Muscle of leg (tissue), 11 donors: ENCODE data around the gene FOSB. TPM values are rescaled to one million over a fixed set of nuclear protein-coding genes. Genes with fewer than 3 reads are reported as not detected.
A peak's percentile ranks its signal among the peaks of the same experiment; 100 is the strongest.

ENCODE experiments used
- DNase-seq: peaks from one replicate; pipeline ENCODE4 v3.0.0; 2013
- H3K27ac ChIP-seq: one replicate; pipeline ENCODE4 v1.5.1; 2013; ENCODE audit warnings: mild to moderate bottlenecking, low read length, control low read depth
- H3K27me3 ChIP-seq: one replicate; pipeline ENCODE4 v1.6.1; 2013; ENCODE audit warnings: low read length; ENCODE audit not compliant: control insufficient read depth, insufficient read depth
- H3K36me3 ChIP-seq: one replicate; pipeline ENCODE4 v1.6.1; 2013; ENCODE audit warnings: low read length; ENCODE audit not compliant: control insufficient read depth, insufficient read depth
- H3K4me1 ChIP-seq: one replicate; pipeline ENCODE4 v1.6.1; 2013; ENCODE audit warnings: low read length; ENCODE audit not compliant: control insufficient read depth, insufficient read depth
- H3K4me3 ChIP-seq: one replicate; pipeline ENCODE4 v1.5.1; 2013; ENCODE audit warnings: low read length, control low read depth
- H3K9me3 ChIP-seq: replicated peaks from 2 replicates; pipeline ENCODE4 v1.6.1; 2013; ENCODE audit warnings: low read depth, low read length; ENCODE audit not compliant: control insufficient read depth
- WGBS: methylation state at CpG from one replicate; pipeline ENCODE4 v1.1.5; 2013; ENCODE audit warnings: missing lambda C conversion rate; ENCODE audit not compliant: insufficient coverage; 5-methylcytosine and 5-hydroxymethylcytosine counted together
- polyA plus RNA-seq, 8 donors: library from polyadenylated mRNA; unstranded; fragments of 120-200 nt; gene quantifications; one replicate each; pipeline versions ENCODE4 v1.2.1 to v1.2.3, GENCODE V29; 2013; ENCODE audit warnings: inconsistent platforms in 1 of 8, low replicate concordance in 1 of 8; ENCODE audit not compliant: insufficient read length in 8 of 8, insufficient read depth in 1 of 8
- total RNA-seq: library from RNA; stranded (reverse); fragments of 120-200 nt; gene quantifications from one replicate; pipeline ENCODE4 v1.2.4, GENCODE V29; 2013

Gene FOSB
- total and polyA plus RNA-seq, 9 donors: 16.7 to 194 (median 54.9) TPM

GRCh38 chr19:45517641-45518468 is 50.1 kb downstream of the FOSB start:
- WGBS: 93% methylated on average over 27 of the region's 50 CpGs
- Histone ChIP-seq H3K27me3 (no peaks in the 10 kb centered on the region), H3K4me3 (no peak overlapping the region), H3K27ac (no peak overlapping the region), H3K9me3 (no peaks in the 10 kb centered on the region), H3K4me1 (peaks cover 25% of the 10 kb centered on the region), H3K36me3 (peaks cover 41% of the 10 kb centered on the region)
- no peak for DNase-seq

GRCh38 chr19:45518469-45518826 is 50.7 kb downstream of the FOSB start:
- DNase-seq: no peak
- no peaks in the 10 kb centered on the region for H3K9me3 ChIP-seq
- peaks cover 24% of the 10 kb centered on the region for H3K4me1 ChIP-seq
- H3K27ac ChIP-seq: no peak overlapping the region
- 87% methylated on average over 6 of the region's 7 CpGs for WGBS
- no peaks in the 10 kb centered on the region for H3K27me3 ChIP-seq
- no peak overlapping the region for H3K4me3 ChIP-seq
- peaks cover 44% of the 10 kb centered on the region for H3K36me3 ChIP-seq

- H3K4me1 ChIP-seq: peaks cover 16% of the 10 kb centered on the region
- peaks cover 77% of the 10 kb centered on the region for H3K36me3 ChIP-seq
- WGBS: 77% methylated on average over 12 of the region's 24 CpGs
- no peak for DNase-seq
- H3K9me3 ChIP-seq: no peaks in the 10 kb centered on the region
- no peak overlapping the region for H3K4me3 ChIP-seq
- H3K27ac ChIP-seq: no peak overlapping the region
- no peaks in the 10 kb centered on the region for H3K27me3 ChIP-seq
These were observed 54.5 kb downstream of the FOSB start for GRCh38 chr19:45522010-45522941.

GRCh38 chr19:45523642-45524256 is 56.0 kb downstream of the FOSB start:
- 100% methylated on average over 2 of the region's 9 CpGs for WGBS
- Histone ChIP-seq H3K27ac (peak overlapping the region; percentile 29), H3K4me3 (no peak overlapping the region), H3K9me3 (no peaks in the 10 kb centered on the region), H3K36me3 (peaks cover 70% of the 10 kb centered on the region), H3K27me3 (peaks cover 10% of the 10 kb centered on the region), H3K4me1 (peaks cover 20% of the 10 kb centered on the region)
- DNase-seq: peak; percentile 95

GRCh38 chr19:45524575-45525129 is 56.9 kb downstream of the FOSB start:
- peaks cover 70% of the 10 kb centered on the region for H3K36me3 ChIP-seq
- H3K9me3 ChIP-seq: no peaks in the 10 kb centered on the region
- peaks cover 27% of the 10 kb centered on the region for H3K4me1 ChIP-seq
- WGBS: 86% methylated on average over 6 of the region's 15 CpGs
- no peak for DNase-seq
- H3K27ac ChIP-seq: no peak overlapping the region
- peaks cover 19% of the 10 kb centered on the region for H3K27me3 ChIP-seq
- no peak overlapping the region for H3K4me3 ChIP-seq

Other genes with a start within 250 kb of the FOSB start
- gene EXOC3L2, start 222.6 kb upstream of the FOSB start, total RNA-seq: 1.9 TPM
- gene EXOC3L2, start 222.6 kb upstream of the FOSB start, polyA plus RNA-seq: 1 to 10 TPM in 7 of 8 donors, under 1 TPM in 1; 0.93 to 2.0 (median 1.6) TPM
- 11.1 TPM for gene MARK4, start 216.7 kb upstream of the FOSB start, total RNA-seq
- 10 to 100 TPM; 29.0 to 38.9 (median 35.8) TPM for gene MARK4, start 216.7 kb upstream of the FOSB start, polyA plus RNA-seq
- 2,005 TPM for gene CKM, start 145.1 kb upstream of the FOSB start, total RNA-seq
- gene CKM, start 145.1 kb upstream of the FOSB start, polyA plus RNA-seq: 1,000 to 10,000 TPM; 1,629 to 3,729 (median 3,028) TPM
- 0.09 TPM for gene KLC3, start 127.2 kb upstream of the FOSB start, total RNA-seq
- gene KLC3, start 127.2 kb upstream of the FOSB start, polyA plus RNA-seq: 1 to 10 TPM in 1 of 8 donors, under 1 TPM in 6, not detected in 1; 0.14 to 5.9 (median 0.28) TPM
- gene ERCC2, start 97.4 kb upstream of the FOSB start, total RNA-seq: 6.6 TPM
- gene ERCC2, start 97.4 kb upstream of the FOSB start, polyA plus RNA-seq: 10 to 100 TPM; 13.5 to 19.9 (median 15.3) TPM
- 1.7 TPM for gene PPP1R13L, start 62.9 kb upstream of the FOSB start, total RNA-seq
- gene PPP1R13L, start 62.9 kb upstream of the FOSB start, polyA plus RNA-seq: 1 to 10 TPM; 2.7 to 8.4 (median 3.5) TPM
- gene POLR1G, start 61.4 kb upstream of the FOSB start, total RNA-seq: 7.7 TPM
- gene POLR1G, start 61.4 kb upstream of the FOSB start, polyA plus RNA-seq: 1 to 10 TPM; 4.4 to 8.9 (median 6.2) TPM
- gene ERCC1, start 44.1 kb upstream of the FOSB start, total RNA-seq: 98.8 TPM
- 100 to 1,000 TPM in 2 of 8 donors, 10 to 100 TPM in 6; 81.8 to 110 (median 88.0) TPM for gene ERCC1, start 44.1 kb upstream of the FOSB start, polyA plus RNA-seq
- gene RTN2, start 29.1 kb downstream of the FOSB start, total RNA-seq: 42.4 TPM
- 100 to 1,000 TPM in 6 of 8 donors, 10 to 100 TPM in 2; 80.0 to 148 (median 126) TPM for gene RTN2, start 29.1 kb downstream of the FOSB start, polyA plus RNA-seq
- 0.18 TPM for gene PPM1N, start 30.4 kb downstream of the FOSB start, total RNA-seq
- under 1 TPM; 0.24 to 0.97 (median 0.61) TPM for gene PPM1N, start 30.4 kb downstream of the FOSB start, polyA plus RNA-seq
- 37.4 TPM for gene VASP, start 39.5 kb downstream of the FOSB start, total RNA-seq
- 10 to 100 TPM; 48.9 to 59.4 (median 53.3) TPM for gene VASP, start 39.5 kb downstream of the FOSB start, polyA plus RNA-seq
- 3.2 TPM for gene OPA3, start 116.8 kb downstream of the FOSB start, total RNA-seq
- gene OPA3, start 116.8 kb downstream of the FOSB start, polyA plus RNA-seq: 1 to 10 TPM; 5.6 to 8.6 (median 7.3) TPM
- 0.44 TPM for gene GPR4, start 134.2 kb downstream of the FOSB start, total RNA-seq
- gene GPR4, start 134.2 kb downstream of the FOSB start, polyA plus RNA-seq: 1 to 10 TPM; 1.5 to 3.2 (median 2.2) TPM
- 8.2 TPM for gene EML2, start 171.4 kb downstream of the FOSB start, total RNA-seq
- 10 to 100 TPM in 5 of 8 donors, 1 to 10 TPM in 3; 7.9 to 13.2 (median 11.2) TPM for gene EML2, start 171.4 kb downstream of the FOSB start, polyA plus RNA-seq
- 0.09 TPM for gene GIPR, start 200.2 kb downstream of the FOSB start, total RNA-seq
- gene GIPR, start 200.2 kb downstream of the FOSB start, polyA plus RNA-seq: 1 to 10 TPM in 1 of 8 donors, under 1 TPM in 6, not detected in 1; 0.04 to 1.8 (median 0.32) TPM
- gene SNRPD2, start 224.0 kb downstream of the FOSB start, total RNA-seq: 446 TPM
- 100 to 1,000 TPM; 253 to 349 (median 288) TPM for gene SNRPD2, start 224.0 kb downstream of the FOSB start, polyA plus RNA-seq
- 2.2 TPM for gene QPCTL, start 224.7 kb downstream of the FOSB start, total RNA-seq
- gene QPCTL, start 224.7 kb downstream of the FOSB start, polyA plus RNA-seq: 1 to 10 TPM; 2.8 to 6.8 (median 3.9) TPM